Measurements from ENCODE around the gene CCDC185.

CCDC185 gene

DNA sequence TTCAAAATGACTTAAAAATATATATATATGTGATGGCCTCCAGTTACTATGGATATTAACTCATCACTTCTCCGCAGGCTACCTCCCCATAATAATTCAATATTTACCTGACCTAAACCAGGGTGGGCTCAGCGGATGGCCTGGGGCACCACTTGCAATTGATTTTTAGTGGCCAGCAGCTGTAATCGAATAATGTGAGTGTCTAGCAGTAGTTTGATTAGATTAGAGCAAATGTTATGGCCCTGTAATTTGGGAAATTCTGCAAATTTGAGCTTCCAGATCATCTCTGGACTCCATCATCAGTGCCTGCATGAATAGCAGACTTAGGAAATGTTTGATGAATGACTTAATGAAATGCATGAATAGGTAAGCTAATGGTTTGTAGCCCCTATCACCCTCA, 44.0 kb upstream of the CCDC185 start:
- DNase-seq (ENCODE audit: low spot score): no peak

DNA sequence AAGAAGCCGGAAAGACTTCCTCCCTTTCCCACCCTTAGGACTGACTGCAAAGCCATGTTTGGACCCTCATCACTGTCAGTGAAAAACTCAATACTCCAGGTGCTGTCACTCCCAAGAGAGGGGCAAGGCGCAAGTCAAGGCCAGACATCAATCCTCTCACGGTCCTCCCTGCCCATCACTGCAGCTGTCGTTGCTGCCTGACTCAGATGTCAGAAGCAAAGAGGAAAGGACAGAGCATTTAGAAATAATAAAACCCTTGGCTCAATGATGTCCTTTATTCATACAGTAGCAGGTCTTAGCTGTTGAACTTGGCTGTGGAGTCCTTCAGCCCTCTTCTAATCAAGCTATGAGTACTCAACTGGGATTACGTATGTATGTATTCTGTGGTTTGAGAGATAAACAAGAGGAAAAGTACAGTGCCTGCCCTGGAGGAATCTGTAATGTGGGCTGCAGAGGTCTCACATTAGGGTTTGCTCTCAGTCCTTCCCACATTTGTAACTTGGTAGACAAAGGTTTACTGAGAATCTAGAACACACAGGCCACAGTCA, 42.8 kb upstream of the CCDC185 start:
- TF ChIP-seq, protein P1, sequence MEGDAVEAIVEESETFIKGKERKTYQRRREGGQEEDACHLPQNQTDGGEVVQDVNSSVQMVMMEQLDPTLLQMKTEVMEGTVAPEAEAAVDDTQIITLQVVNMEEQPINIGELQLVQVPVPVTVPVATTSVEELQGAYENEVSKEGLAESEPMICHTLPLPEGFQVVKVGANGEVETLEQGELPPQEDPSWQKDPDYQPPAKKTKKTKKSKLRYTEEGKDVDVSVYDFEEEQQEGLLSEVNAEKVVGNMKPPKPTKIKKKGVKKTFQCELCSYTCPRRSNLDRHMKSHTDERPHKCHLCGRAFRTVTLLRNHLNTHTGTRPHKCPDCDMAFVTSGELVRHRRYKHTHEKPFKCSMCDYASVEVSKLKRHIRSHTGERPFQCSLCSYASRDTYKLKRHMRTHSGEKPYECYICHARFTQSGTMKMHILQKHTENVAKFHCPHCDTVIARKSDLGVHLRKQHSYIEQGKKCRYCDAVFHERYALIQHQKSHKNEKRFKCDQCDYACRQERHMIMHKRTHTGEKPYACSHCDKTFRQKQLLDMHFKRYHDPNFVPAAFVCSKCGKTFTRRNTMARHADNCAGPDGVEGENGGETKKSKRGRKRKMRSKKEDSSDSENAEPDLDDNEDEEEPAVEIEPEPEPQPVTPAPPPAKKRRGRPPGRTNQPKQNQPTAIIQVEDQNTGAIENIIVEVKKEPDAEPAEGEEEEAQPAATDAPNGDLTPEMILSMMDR (IDR thresholded peaks at IDR 0.05; ENCODE audit: extremely low read depth, missing control alignments): no peak
- DNase-seq (ENCODE audit: low spot score): no peak

More for the DNA sequence above, 44.0 kb upstream of the CCDC185 start:
- TF ChIP-seq, protein P1 (IDR thresholded peaks at IDR 0.05; ENCODE audit: extremely low read depth, missing control alignments): no peak

DNA sequence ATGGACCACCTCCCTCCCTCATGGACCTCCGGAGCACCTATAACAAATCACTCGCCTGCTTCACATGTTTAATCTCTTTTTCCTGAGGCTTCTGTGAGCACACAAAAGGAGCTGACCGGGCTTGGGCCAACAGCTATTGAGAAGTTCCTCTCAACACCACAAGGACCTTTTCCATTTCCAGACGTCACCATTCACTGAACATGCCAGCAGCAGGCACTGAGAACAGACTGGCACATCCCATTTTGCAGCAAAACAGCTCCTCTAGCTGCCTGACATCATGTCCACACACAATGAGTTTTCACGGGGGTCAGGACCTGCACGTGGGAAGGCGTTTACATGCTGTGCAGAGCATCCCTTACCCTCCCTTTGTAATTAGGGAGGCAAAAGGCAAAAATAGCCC, 40.3 kb upstream of the CCDC185 start:
- no peak for DNase-seq (ENCODE audit: low spot score)
- TF ChIP-seq, protein P1 (IDR thresholded peaks at IDR 0.05; ENCODE audit: extremely low read depth, missing control alignments): no peak

DNA sequence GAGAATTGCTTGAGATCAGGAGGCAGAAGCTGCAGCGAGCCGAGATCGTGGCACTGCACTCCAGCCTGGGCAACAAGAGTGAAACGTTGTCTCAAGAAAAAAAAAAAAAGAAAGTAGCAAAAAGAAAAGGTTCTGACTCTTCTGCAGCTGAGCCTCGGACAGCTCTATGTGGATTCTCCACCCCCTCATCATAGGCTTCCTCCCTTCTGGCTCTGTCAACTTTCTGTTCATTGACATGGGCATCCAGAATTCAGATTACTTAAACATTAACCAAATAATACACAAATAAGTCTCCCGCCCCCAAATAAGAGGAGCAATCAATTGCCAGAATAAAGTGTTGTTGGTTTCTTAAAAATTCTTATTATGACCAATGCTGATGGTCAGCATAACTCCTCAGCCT, 39.3 kb upstream of the CCDC185 start:
- DNase-seq (ENCODE audit: low spot score): no peak
- TF ChIP-seq, protein P1 (IDR thresholded peaks at IDR 0.05; ENCODE audit: extremely low read depth, missing control alignments): no peak

- TF ChIP-seq, protein P1 (IDR thresholded peaks at IDR 0.05; ENCODE audit: extremely low read depth, missing control alignments): no peak
- DNase-seq (ENCODE audit: low spot score): no peak
Observed at GRCh38 chr1:223355699-223356098, 37.5 kb upstream of the CCDC185 start.

GRCh38 chr1:223358826-223359225, 34.4 kb upstream of the CCDC185 start:
- TF ChIP-seq, protein P1 (IDR thresholded peaks at IDR 0.05; ENCODE audit: extremely low read depth, missing control alignments): no peak
- DNase-seq (ENCODE audit: low spot score): no peak

DNA sequence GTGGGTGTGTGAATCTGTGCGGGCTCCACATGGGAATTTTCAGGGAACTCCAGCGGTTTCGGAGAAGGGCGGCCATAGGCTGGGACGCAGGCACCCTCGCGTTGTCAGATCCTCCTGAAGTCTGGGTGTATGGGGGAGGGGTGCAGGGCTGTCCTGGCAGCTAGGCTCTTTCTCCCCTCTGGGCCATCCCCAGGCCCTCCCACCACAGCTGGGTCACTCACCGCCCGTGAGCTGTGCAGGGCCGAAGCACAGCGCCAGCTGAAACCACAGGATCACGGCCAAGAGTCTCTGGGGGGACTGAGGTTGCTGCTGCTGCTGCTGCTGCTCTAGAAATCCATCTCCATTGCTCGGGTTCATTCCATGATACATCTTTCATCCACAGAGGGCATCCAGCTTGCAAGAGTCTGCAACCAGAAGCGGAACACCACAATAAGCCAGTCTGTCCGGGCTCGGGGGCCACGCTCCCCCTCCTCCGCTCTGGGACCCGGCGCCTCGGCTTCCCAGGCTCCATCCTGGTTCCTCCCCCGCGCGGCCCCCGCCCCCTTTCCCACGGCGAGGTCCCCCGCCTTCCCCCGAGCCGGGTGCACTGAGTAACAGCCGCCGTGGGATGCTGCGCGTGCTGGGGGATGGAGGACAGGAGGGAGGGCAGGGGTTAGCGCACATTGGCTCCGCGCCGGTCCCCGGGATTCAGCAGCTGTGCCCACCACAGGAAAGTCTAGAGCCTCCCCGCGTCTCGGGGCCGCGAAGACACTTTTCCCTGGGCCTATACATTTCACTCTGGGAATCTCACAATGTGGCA, 30.0 kb upstream of the CCDC185 start:
- TF ChIP-seq, protein P1 (IDR thresholded peaks at IDR 0.05; ENCODE audit: extremely low read depth, missing control alignments): no peak
- DNase-seq (ENCODE audit: low spot score): no peak
